Caco-2 (cell line): ENCODE data around the gene LTBP2. TPM values are rescaled to one million over a fixed set of nuclear protein-coding genes. Genes with fewer than 3 reads are reported as not detected.
A peak's percentile ranks its signal among the peaks of the same experiment; 100 is the strongest.
"Not testable (repeated sequence)": the region's sequence is repeated elsewhere in the genome, so short reads cannot be mapped to it uniquely, and the experiment has no call there.

Experiments used
- BruUV-seq: library from RNA; stranded (reverse); fragments of 400-500 nt; replicated peaks from 2 replicates; lab custom pipeline; 2021; lab: Mats Ljungman, UMichigan
- CTCF ChIA-PET: fragments of 300-600 bp; sonication (Branson Sonifier 250); formaldehyde crosslinking; loops from one replicate; lab custom pipeline; 2022; ENCODE audit warnings: antibody characterized with exemption; lab: Charles Lee
- POLR2A ChIA-PET: fragments of 300-600 bp; sonication (Branson Sonifier 250); formaldehyde crosslinking; loops from one replicate; lab custom pipeline; 2022; ENCODE audit warnings: antibody characterized with exemption; lab: Charles Lee
- DNase-seq, 2 experiments: peaks; one replicate each; pipeline versions ENCODE4 v3.0.0 to v3.0.0-alpha.2; 2020 to 2022
- H3K27me3 ChIP-seq: replicated peaks from 2 replicates; pipeline ENCODE4 v1.6.0; 2011; ENCODE audit warnings: low read length; ENCODE audit not compliant: control insufficient read depth, insufficient read depth
- H3K36me3 ChIP-seq: 2 replicates; pipeline ENCODE4 v1.5.1; 2011; ENCODE audit warnings: low read length; ENCODE audit not compliant: control insufficient read depth, insufficient read depth
- H3K4me1 ChIP-seq: fragments of 250-450 bp; sonication (Bioruptor Pico); 2 replicates; pipeline ENCODE4 v1.5.1; 2020; ENCODE audit warnings: mild to moderate bottlenecking
- H3K4me3 ChIP-seq: 2 replicates; pipeline ENCODE4 v1.5.1; 2011; ENCODE audit warnings: low read depth, mild to moderate bottlenecking, control low read depth, low read length
- H3K9me3 ChIP-seq: fragments of 250-450 bp; sonication (Bioruptor Pico); 2 replicates; pipeline ENCODE4 v1.5.1; 2020; ENCODE audit warnings: mild to moderate bottlenecking, moderate library complexity
- H3K27ac Mint-ChIP-seq: one replicate; pipeline ENCODE4 v1.8.0; 2022; ENCODE audit warnings: mixed read lengths; ENCODE audit not compliant: unreplicated experiment
- H3K27me3 Mint-ChIP-seq: one replicate; pipeline ENCODE4 v1.8.0; 2022; ENCODE audit warnings: mixed read lengths; ENCODE audit not compliant: insufficient read depth, unreplicated experiment
- H3K36me3 Mint-ChIP-seq: one replicate; pipeline ENCODE4 v1.8.0; 2022; ENCODE audit warnings: mild to moderate bottlenecking, mixed read lengths; ENCODE audit not compliant: insufficient read depth, unreplicated experiment
- H3K4me1 Mint-ChIP-seq: one replicate; pipeline ENCODE4 v1.8.0; 2022; ENCODE audit warnings: low read depth, mixed read lengths; ENCODE audit not compliant: unreplicated experiment
- H3K4me3 Mint-ChIP-seq: one replicate; pipeline ENCODE4 v1.8.0; 2022; ENCODE audit warnings: mild to moderate bottlenecking, moderate library complexity, mixed read lengths; ENCODE audit not compliant: unreplicated experiment
- H3K9me3 Mint-ChIP-seq: one replicate; pipeline ENCODE4 v1.8.0; 2022; ENCODE audit warnings: mixed read lengths; ENCODE audit not compliant: unreplicated experiment
- intact Hi-C: fragments of 100-400 bp; cut with micrococcal nuclease; formaldehyde crosslinking; loops from one replicate; pipeline ENCODE4 v1.10.0; 2022; ENCODE audit not compliant: unreplicated experiment
- total RNA-seq: library from RNA; stranded (reverse); gene quantifications from 2 replicates; pipeline ENCODE4 v1.2.3, GENCODE V29; 2022
- TF ChIP-seq, protein P1 (sequence below), 2 experiments: fragments of 200-600 bp in 1 of 2; IDR thresholded peaks; 1 replicate in 1 of 2; 2 replicates in 1 of 2; pipeline versions ENCODE4 v1.5.1 to v1.8.0; 2011 to 2022; ENCODE audit warnings: antibody characterized with exemption in 1 of 2, control low read depth in 1 of 2, inconsistent platforms in 1 of 2, low read depth in 1 of 2, low read length in 1 of 2, mild to moderate bottlenecking in 1 of 2, moderate library complexity in 1 of 2; ENCODE audit not compliant: insufficient read depth in 1 of 2, severe bottlenecking in 1 of 2, unreplicated experiment in 1 of 2

Gene LTBP2
- total RNA-seq, 1 experiment from 2014 or later = 0.86 TPM

DNA sequence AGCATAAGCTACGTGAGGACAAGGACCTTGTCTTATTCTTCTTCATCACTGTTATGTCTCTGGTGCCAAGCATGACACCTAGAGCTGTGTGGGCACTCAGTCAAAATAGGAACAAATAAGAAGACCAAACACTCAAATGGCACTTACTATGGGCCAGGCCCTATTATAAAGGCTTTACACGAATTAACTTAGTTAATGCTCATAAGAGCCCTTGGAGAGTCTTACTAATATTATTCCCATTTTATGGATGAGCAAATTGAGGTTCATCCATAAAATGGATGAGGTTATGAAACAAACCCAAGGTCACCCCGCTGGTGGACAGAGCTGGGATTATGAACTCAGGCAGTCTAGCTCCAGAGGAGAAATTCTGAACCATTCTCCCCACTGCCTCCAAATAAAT is 70.8 kb downstream of the LTBP2 start:
- no peak overlapping the region for H3K4me3 ChIP-seq
- no peaks in the 10 kb centered on the region for H3K27me3 Mint-ChIP-seq
- no peaks in the 10 kb centered on the region for H3K4me1 ChIP-seq
- intact Hi-C loops = no loop called here
- DNase-seq = no peak
- H3K9me3 Mint-ChIP-seq = no peaks in the 10 kb centered on the region
- H3K27ac Mint-ChIP-seq = no peak overlapping the region
- no peak overlapping the region for H3K4me3 Mint-ChIP-seq
- BruUV-seq = no TSS peak
- no peaks in the 10 kb centered on the region for H3K36me3 Mint-ChIP-seq
- CTCF ChIA-PET = no interaction called here
- H3K36me3 ChIP-seq = no peaks in the 10 kb centered on the region
- TF ChIP-seq, protein P1, sequence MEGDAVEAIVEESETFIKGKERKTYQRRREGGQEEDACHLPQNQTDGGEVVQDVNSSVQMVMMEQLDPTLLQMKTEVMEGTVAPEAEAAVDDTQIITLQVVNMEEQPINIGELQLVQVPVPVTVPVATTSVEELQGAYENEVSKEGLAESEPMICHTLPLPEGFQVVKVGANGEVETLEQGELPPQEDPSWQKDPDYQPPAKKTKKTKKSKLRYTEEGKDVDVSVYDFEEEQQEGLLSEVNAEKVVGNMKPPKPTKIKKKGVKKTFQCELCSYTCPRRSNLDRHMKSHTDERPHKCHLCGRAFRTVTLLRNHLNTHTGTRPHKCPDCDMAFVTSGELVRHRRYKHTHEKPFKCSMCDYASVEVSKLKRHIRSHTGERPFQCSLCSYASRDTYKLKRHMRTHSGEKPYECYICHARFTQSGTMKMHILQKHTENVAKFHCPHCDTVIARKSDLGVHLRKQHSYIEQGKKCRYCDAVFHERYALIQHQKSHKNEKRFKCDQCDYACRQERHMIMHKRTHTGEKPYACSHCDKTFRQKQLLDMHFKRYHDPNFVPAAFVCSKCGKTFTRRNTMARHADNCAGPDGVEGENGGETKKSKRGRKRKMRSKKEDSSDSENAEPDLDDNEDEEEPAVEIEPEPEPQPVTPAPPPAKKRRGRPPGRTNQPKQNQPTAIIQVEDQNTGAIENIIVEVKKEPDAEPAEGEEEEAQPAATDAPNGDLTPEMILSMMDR (IDR thresholded peaks at IDR 0.05; ENCODE audit: insufficient read depth in 1 of 2, low read depth in 1 of 2, low read length in 1 of 2, severe bottlenecking in 1 of 2, unreplicated experiment in 1 of 2) = no peak
- H3K4me1 Mint-ChIP-seq = no peaks in the 10 kb centered on the region
- POLR2A ChIA-PET = no interaction called here
- H3K9me3 ChIP-seq = no peaks in the 10 kb centered on the region
- H3K27me3 ChIP-seq = no peaks in the 10 kb centered on the region

DNA sequence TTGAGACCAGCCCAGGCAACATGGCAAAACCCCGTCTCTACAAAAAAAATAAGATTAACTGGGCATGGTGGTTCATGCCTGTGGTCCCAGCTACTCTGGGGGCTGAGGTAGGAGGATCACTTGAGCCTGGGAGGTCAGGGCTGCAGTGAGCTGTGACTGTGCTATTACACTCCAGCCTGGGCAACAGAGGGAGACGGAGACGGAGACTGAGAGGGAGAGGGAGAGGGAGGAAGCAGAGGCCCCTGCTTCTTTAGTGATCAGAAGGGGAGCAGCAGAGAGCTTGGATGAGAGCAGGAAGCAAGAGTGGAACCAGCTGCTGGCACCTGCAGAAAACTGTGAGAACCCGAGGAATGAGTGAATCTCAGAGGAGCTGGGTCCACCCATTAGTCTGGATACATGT is 72.5 kb downstream of the LTBP2 start:
- DNase-seq = no peak
- ChIA-PET POLR2A (no interaction called here), CTCF (no interaction called here)
- no TSS peak for BruUV-seq
- Mint-ChIP-seq H3K27ac (peak overlapping the region; percentile 4), H3K9me3 (no peaks in the 10 kb centered on the region), H3K36me3 (no peaks in the 10 kb centered on the region), H3K4me1 (no peaks in the 10 kb centered on the region), H3K27me3 (no peaks in the 10 kb centered on the region), H3K4me3 (no peak overlapping the region)
- TF ChIP-seq, protein P1 (IDR thresholded peaks at IDR 0.05; ENCODE audit: insufficient read depth in 1 of 2, low read depth in 1 of 2, low read length in 1 of 2, severe bottlenecking in 1 of 2, unreplicated experiment in 1 of 2) = no peak
- no peak overlapping the region for H3K4me3 ChIP-seq
- H3K4me1 ChIP-seq = no peaks in the 10 kb centered on the region
- H3K27me3 ChIP-seq = no peaks in the 10 kb centered on the region
- H3K36me3 ChIP-seq = no peaks in the 10 kb centered on the region
- no peaks in the 10 kb centered on the region for H3K9me3 ChIP-seq
- intact Hi-C loops = no loop called here

DNA sequence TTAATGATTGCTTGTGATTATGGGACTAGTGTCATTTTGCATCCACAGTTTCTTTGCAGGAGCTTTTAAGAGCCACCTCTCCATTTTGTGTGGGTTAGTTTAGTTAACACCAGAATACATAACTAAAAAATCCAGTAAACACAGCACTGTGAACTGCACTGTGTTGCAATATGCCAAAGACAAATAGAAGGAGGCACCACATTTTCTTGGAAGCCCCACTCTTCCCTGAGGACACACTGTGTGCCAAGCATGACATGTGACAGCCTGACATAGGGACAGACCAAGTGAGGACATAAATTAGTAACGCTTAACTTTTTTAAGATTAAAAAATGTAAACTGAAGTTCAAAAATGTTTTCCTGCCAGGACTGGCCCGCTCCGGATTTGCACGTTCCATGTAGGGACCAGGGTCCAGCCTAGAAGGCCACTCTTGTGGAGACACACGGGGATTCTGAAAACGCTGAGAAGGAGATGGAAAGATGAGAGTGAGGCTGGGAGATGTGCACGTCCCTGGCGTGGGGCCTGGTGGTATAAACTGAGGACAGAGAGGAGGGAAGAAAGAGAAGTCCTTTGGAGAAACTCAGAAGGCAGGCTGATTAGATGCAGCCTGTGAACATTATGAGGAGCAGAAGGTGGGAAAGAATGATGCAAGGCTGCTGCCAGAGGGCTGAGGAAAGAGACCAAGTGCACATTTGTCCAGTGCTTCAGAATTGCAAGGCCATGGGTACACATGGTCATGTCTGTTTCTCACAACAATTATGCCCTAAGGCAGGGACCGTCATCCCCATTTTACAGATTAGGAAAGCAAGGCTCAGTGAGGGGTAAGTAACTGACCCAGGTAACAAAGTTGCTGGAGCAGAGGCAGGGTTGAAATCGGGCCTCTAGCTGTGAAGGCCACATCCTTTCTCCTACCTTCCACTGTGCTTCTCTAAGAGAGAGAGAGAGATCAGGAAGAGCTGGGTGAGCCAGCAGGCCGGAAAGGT is 73.3 kb downstream of the LTBP2 start:
- Mint-ChIP-seq H3K27me3 (no peaks in the 10 kb centered on the region), H3K27ac (no peak overlapping the region), H3K4me3 (no peak overlapping the region), H3K36me3 (no peaks in the 10 kb centered on the region), H3K4me1 (no peaks in the 10 kb centered on the region), H3K9me3 (no peaks in the 10 kb centered on the region)
- Histone ChIP-seq H3K27me3 (no peaks in the 10 kb centered on the region), H3K4me1 (no peaks in the 10 kb centered on the region), H3K36me3 (no peaks in the 10 kb centered on the region), H3K9me3 (no peaks in the 10 kb centered on the region), H3K4me3 (no peak overlapping the region)
- TF ChIP-seq, protein P1 (IDR thresholded peaks at IDR 0.05; ENCODE audit: insufficient read depth in 1 of 2, low read depth in 1 of 2, low read length in 1 of 2, severe bottlenecking in 1 of 2, unreplicated experiment in 1 of 2) = no peak
- BruUV-seq = no TSS peak
- POLR2A ChIA-PET = no interaction called here
- CTCF ChIA-PET = no interaction called here
- DNase-seq = no peak
- intact Hi-C loops = no loop called here

DNA sequence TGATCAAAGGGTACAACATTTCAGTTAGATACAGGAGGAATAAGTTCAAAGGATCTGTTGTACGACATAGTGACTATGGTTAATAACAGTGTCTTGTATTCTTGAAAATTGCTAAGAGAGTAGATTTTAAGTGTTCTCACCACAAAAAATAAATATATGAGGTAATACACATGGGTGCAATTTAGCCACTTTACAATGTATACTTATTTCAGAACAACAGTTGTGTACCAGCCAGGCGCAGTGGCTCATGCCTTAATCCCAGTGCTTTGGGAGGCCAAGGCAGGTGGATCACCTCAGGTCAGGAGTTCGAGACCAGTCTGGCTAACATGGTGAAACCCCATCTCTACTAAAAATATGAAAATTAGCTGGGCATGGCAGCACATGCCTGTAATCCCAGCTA is 75.7 kb downstream of the LTBP2 start:
- DNase-seq, BruUV-seq, H3K36me3 Mint-ChIP-seq, POLR2A ChIA-PET, H3K27me3 ChIP-seq, H3K9me3 Mint-ChIP-seq, H3K4me1 ChIP-seq, H3K36me3 ChIP-seq, H3K4me3 ChIP-seq, H3K4me3 Mint-ChIP-seq, H3K4me1 Mint-ChIP-seq, intact Hi-C loops, H3K27ac Mint-ChIP-seq, CTCF ChIA-PET, H3K9me3 ChIP-seq, H3K27me3 Mint-ChIP-seq: not testable (repeated sequence)
